GM20431 (cell line): Measurements from ENCODE around the gene LRRC10.
"Not testable (repeated sequence)": the region's sequence is repeated elsewhere in the genome, so short reads cannot be mapped to it uniquely, and the experiment has no call there.

ENCODE experiments used
- in situ Hi-C: fragments of 300-500 bp; cut with MseI, MboI; formaldehyde crosslinking; loops from one replicate; pipeline ENCODE4 v1.15.0; 2020; ENCODE audit warnings: low sequenced_read_pairs; ENCODE audit not compliant: unreplicated experiment

LRRC10 gene

GRCh38 chr12:69621551-69621950, 10.8 kb upstream of the LRRC10 start:
- in situ Hi-C loops: no loop called here

DNA sequence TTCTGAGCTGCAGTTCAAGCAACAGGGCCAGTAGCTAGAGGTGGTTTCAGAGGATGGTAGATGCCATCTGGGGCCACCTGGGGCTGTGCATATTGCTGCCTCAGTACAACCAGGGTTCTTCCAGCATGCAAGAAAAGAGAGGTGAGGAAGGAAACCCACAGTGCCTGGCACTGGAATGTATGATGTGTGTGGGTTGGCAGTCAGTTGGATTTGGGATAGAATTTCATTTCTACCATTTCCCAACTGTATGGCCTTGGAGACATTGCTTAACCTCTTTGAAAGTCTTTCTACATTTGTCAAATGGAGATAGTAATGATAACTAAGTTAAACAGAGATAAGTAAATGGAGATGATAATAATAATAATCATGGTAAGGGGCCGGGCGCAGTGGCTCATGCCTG, 10.2 kb upstream of the LRRC10 start:
- in situ Hi-C loops: no loop called here

- in situ Hi-C loops: no loop called here
Observed at GRCh38 chr12:69620077-69620476, 9.4 kb upstream of the LRRC10 start.

- in situ Hi-C loops: no loop called here
Observed at GRCh38 chr12:69619050-69619449, 8.3 kb upstream of the LRRC10 start.

DNA sequence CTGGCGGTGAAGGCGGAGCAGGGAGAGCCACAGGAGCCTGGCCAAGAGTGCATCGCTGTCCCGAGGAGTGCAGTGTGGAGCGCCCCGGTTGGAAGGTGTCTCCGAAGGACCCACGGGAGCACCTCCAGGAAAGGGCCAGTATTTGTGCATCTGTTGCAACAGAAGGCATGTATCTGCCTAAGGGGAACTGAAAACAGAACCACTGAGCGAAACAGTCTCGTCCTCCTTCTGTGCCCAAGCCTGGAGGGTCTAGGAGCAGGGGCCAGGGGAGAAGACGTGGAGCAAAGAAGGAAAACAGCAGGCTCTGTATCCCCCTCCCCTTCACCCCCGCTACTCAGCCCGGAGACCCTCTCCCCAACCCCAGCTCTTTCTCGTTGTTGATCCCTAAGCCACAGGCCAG, 5.3 kb upstream of the LRRC10 start:
- in situ Hi-C loops: no loop called here

DNA sequence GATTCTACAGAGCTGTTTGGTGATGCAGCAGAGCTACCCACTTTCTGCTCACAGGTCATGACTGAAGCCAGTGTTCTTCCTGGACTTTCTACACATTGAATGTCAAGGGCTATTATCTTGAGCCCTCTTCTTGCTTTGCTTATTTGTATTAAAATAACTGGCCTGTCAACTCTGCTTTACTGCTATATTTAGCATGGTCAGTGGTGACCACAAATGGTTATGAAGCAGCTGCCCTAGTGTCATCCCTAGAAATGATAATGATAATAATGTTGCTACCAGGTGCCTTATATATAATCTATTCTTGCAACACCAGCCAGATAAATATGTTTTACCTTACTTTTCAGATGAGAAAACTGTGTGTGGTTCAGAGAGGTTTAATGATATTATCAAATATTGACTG, 2.6 kb upstream of the LRRC10 start:
- in situ Hi-C loops: no loop called here

DNA sequence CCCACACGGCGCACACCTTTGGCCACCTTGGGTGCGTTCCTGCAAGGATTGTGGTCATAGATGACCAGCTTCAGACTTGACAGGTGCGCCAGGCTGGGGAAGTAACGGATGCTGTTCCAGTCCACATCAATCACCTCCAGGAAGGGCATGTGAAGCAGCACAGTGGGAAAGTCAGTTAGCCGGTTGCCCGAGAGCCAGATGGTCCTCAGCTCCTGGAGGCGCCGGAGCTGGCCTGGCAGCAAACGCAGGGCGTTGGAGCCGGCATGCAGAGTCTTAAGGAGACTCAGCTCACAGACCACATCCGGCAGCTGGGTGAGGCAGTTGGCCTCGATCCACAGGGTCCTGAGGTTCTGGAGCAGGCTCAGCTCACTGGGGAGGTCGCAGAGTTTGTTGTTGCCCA, 581 bp downstream of the LRRC10 start:
- in situ Hi-C loops: no loop called here

- in situ Hi-C loops: no loop called here
Observed at GRCh38 chr12:69608114-69608513, 2.6 kb downstream of the LRRC10 start.

DNA sequence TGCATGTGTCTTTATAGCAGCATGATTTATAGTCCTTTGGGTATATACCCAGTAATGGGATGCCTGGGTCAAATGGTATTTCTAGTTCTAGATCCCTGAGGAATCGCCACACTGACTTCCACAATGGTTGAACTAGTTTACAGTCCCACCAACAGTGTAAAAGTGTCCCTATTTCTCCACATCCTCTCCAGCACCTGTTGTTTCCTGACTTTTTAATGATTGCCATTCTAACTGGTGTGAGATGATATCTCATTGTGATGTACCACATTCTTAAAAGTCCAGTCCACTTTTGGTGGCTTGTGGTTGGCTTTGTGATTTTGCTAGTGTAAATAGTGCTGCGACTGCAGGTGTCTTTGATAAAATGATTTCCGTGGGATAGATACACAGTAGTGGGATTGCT, 6.4 kb downstream of the LRRC10 start:
- in situ Hi-C loops: not testable (repeated sequence)

DNA sequence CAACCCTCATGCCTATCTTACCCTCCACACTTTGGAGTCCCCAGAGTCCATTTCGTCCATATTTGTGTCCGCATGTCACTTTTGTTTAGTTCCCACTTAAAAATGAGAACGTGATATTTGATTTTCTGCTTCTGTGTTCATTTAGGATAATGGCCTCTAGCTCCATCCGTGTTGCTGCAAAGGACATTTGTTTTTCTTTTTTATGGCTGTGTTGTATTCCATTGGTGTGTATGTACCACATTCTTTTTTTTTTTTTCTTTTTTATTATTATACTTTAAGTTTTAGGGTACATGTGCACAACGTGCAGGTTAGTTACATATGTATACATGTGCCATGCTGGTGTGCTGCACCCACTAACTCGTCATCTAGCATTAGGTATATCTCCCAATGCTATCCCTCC, 7.2 kb downstream of the LRRC10 start:
- in situ Hi-C loops: not testable (repeated sequence)

GRCh38 chr12:69602954-69603353, 7.8 kb downstream of the LRRC10 start:
- in situ Hi-C loops: no loop called here

- in situ Hi-C loops: no loop called here
Observed at GRCh38 chr12:69601962-69602685, 8.6 kb downstream of the LRRC10 start.

- in situ Hi-C loops: no loop called here
Observed at GRCh38 chr12:69600804-69601203, 9.9 kb downstream of the LRRC10 start.

- in situ Hi-C loops: loop anchor here (25.0 kb wide), 1 partner anchor 211 kb away; no protein-coding TSS in a partner anchor
Observed at GRCh38 chr12:69598174-69598753, 12.4 kb downstream of the LRRC10 start.

GRCh38 chr12:69595689-69596088, 15.0 kb downstream of the LRRC10 start:
- in situ Hi-C loops: loop anchor here (25.0 kb wide), 1 partner anchor 208 kb away; no protein-coding TSS in a partner anchor

GRCh38 chr12:69589082-69589481, 21.6 kb downstream of the LRRC10 start:
- in situ Hi-C loops: loop anchor here (25.0 kb wide), 1 partner anchor 202 kb away; no protein-coding TSS in a partner anchor

DNA sequence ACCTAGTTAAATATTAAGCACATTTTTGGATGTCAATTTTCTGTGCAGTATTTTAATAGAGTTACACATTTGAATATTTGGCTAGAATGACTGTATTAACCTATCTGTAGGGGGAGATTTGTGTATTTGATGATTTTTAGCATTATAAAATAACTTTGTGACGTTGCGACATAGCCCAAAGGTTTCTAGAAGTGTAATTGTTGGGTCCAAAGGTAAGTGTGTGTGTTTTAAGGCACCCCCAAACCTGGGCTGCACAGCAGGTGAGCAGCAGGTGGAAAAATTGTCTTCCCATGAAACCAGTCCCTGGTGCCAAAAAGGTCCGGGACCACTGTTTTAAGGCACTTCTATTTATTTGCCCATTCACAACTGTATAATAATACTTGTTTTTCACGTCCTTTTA, 22.2 kb downstream of the LRRC10 start:
- in situ Hi-C loops: loop anchor here (25.0 kb wide), 1 partner anchor 201 kb away; no protein-coding TSS in a partner anchor

DNA sequence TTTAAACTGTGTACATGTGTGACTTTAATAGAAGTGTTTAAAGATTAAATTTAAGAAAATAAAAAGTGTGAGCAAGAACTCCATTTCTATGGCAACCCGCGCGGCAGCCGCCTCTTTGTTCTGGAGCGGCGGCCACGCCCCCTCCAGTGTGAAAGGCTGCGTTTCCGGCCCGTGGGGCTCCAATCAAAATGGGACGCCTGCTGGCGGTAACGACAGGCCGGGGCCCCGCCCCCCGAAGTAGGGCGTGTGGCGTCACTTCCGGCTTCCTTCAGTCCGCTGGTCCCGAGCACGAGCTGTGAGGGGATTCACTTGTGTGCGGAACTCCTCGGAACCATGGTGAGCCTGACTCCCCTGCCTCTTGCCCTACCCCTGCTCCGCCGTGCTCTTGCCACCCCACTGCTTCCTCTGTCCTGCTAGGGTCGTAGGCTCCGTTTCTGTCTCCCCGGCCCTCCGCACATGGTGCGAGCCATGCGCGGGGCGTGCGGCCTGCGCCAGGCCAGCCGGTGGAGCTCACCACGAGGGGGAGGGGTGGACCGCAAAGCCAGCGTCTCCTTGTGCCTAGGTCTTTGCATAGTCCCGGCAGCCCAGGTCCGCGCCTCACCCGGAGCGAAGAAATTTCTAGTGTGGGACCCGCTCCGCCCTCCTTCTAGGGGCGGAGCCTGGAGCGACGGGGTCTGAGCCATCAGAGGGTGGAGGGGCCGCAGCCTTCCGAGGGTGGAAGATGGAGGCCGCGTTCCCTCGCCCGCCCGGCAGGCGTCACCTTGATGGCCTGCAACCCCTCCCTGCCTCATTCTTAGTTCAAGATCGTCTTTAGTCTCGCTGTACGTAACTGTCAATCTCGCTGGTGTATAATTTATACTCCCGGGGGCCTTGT, 25.3 kb downstream of the LRRC10 start, which contains the start of gene CCT2:
CCT2 (plus strand) TSS at position 271 of the 874 bp plus-strand sequence; CDS start at position 334, 63 bp downstream.
- in situ Hi-C loops: loop anchor here (25.0 kb wide), 1 partner anchor 198 kb away; no protein-coding TSS in a partner anchor

GRCh38 chr12:69583203-69583602, 27.5 kb downstream of the LRRC10 start:
- in situ Hi-C loops: loop anchor here (25.0 kb wide), 1 partner anchor 196 kb away; no protein-coding TSS in a partner anchor

GRCh38 chr12:69580074-69580473, 30.6 kb downstream of the LRRC10 start:
- in situ Hi-C loops: loop anchor here (25.0 kb wide), 1 partner anchor 193 kb away; no protein-coding TSS in a partner anchor
